Measurements from ENCODE around the gene RNF152. TPM values are rescaled to one million over a fixed set of nuclear protein-coding genes. Genes with fewer than 3 reads are reported as not detected.

RNF152 gene
- total RNA-seq, 1 experiment from 2014 or later: 2.3 TPM

DNA sequence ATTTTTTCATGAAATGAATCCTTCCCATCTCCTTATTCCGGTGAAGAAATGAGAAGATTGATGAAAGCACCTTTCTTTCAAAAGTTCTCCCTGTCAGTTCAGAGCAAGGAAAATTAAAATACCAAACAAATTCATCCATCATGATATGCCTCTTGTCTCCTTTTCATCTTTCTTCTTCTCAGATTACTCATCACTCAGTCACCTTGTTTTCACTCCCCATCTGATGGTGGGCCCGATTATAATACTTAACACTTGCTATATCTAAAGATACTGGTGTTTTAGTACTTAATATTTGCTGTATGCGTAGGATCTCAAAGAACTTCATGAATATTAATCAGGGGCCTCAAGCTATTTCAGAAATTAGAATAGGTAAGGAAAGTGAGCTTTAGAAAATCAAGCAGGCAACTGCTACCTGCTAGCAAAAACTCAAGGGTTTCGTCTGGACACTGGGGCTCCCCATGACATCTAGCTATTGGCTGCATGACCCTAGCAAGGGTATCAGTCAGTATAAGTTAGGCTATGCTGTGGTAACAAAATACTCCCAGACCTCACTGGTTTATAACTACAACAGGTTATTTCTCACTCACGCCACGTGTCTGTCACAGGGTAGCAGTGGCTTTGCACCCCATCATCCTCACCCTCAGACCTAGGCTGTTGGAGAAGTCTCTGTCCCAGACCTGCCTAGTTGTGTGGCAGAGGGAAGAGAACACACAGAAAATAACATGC lies 39.0 kb upstream of the RNF152 start:
- no peak overlapping the region for H2AK5ac ChIP-seq (ENCODE audit: insufficient read length, low read length)
- DNase-seq: no peak
- peaks cover 7 to 11% of the 10 kb centered on the region in 2 experiments for H3K4me1 Mint-ChIP-seq
- no peaks in the 10 kb centered on the region for H3K27me3 ChIP-seq (ENCODE audit: insufficient read depth, low read length)
- no peak overlapping the region for H4K5ac ChIP-seq (ENCODE audit: insufficient read length, low read depth, low read length)
- H3K27ac Mint-ChIP-seq: no peak overlapping the region
- H3K79me2 ChIP-seq (ENCODE audit: insufficient read depth, low read length): no peaks in the 10 kb centered on the region
- H4K91ac ChIP-seq (ENCODE audit: insufficient read length, low read depth, low read length): no peak overlapping the region
- H3K4me2 ChIP-seq (ENCODE audit: insufficient read depth, insufficient read length, low read length): no peak overlapping the region
- H3K14ac ChIP-seq (ENCODE audit: insufficient read depth, low read length): no peak overlapping the region
- no peak overlapping the region for H3K9ac ChIP-seq (ENCODE audit: extremely low read depth, insufficient read length, low read length)
- no peak overlapping the region for H3K4me3 Mint-ChIP-seq
- H4K20me1 ChIP-seq (ENCODE audit: control insufficient read depth, insufficient read depth, insufficient read length): no peaks in the 10 kb centered on the region
- no peak overlapping the region for H3K56ac ChIP-seq (ENCODE audit: insufficient read length, low read depth, low read length)
- no peaks in the 10 kb centered on the region for H3K23me2 ChIP-seq (ENCODE audit: insufficient read length, low read depth, low read length, poor library complexity, severe bottlenecking)
- no peak overlapping the region for H2BK120ac ChIP-seq (ENCODE audit: low read depth, low read length, poor library complexity, severe bottlenecking)
- no peaks in the 10 kb centered on the region for H3K4me1 ChIP-seq (ENCODE audit: insufficient read depth, low read length)
- no peak overlapping the region for H3K4ac ChIP-seq (ENCODE audit: low read depth, low read length)
- no CpG with 5 or more reads among the region's 6 CpGs for WGBS (ENCODE audit: extremely low coverage, insufficient read length, low lambda C conversion rate)
- H3K23ac ChIP-seq (ENCODE audit: insufficient read length, low read depth, low read length): no peak overlapping the region
- peaks cover 0 to 10% (median 2%) of the 10 kb centered on the region in 3 experiments; a peak in 4 of 7 replicates for H3K36me3 Mint-ChIP-seq (ENCODE audit: insufficient read depth in 1 of 3, low read depth in 3 of 3)
- H2BK20ac ChIP-seq (ENCODE audit: low read depth, low read length, poor library complexity, severe bottlenecking): no peak overlapping the region
- H3K79me1 ChIP-seq (ENCODE audit: insufficient read depth, low read depth, low read length, poor library complexity, severe bottlenecking): no peaks in the 10 kb centered on the region
- H3K9me3 ChIP-seq (ENCODE audit: control insufficient read depth, low read depth, low read length): no peaks in the 10 kb centered on the region
- no peak overlapping the region for H3T11ph ChIP-seq (ENCODE audit: low read length)
- no peaks in the 10 kb centered on the region; the same call in 1 of the 2 replicates for H3K27me3 Mint-ChIP-seq (ENCODE audit: low read depth)
- H2BK5ac ChIP-seq (ENCODE audit: insufficient read length, low read length): no peak overlapping the region
- TF ChIP-seq, protein P1, sequence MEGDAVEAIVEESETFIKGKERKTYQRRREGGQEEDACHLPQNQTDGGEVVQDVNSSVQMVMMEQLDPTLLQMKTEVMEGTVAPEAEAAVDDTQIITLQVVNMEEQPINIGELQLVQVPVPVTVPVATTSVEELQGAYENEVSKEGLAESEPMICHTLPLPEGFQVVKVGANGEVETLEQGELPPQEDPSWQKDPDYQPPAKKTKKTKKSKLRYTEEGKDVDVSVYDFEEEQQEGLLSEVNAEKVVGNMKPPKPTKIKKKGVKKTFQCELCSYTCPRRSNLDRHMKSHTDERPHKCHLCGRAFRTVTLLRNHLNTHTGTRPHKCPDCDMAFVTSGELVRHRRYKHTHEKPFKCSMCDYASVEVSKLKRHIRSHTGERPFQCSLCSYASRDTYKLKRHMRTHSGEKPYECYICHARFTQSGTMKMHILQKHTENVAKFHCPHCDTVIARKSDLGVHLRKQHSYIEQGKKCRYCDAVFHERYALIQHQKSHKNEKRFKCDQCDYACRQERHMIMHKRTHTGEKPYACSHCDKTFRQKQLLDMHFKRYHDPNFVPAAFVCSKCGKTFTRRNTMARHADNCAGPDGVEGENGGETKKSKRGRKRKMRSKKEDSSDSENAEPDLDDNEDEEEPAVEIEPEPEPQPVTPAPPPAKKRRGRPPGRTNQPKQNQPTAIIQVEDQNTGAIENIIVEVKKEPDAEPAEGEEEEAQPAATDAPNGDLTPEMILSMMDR (conservative IDR thresholded peaks at IDR 0.05): no peak
- H3K27ac ChIP-seq (ENCODE audit: insufficient read length, low read depth, low read length): no peak overlapping the region
- no peak overlapping the region for H4K8ac ChIP-seq (replicated peaks; ENCODE audit: insufficient read length, low read depth, low read length)
- no peak overlapping the region for H2BK15ac ChIP-seq (ENCODE audit: low read depth, low read length)
- H2AFZ ChIP-seq (ENCODE audit: low read length): no peak overlapping the region
- H2BK12ac ChIP-seq (ENCODE audit: insufficient read length, low read depth, low read length): no peak overlapping the region
- H3K18ac ChIP-seq (ENCODE audit: insufficient read length, low read depth, low read length): no peak overlapping the region
- H3K9me3 Mint-ChIP-seq: peaks cover 5 to 15% of the 10 kb centered on the region in 2 experiments; a peak in 4 of 5 replicates
